Measurements from ENCODE around the gene FCN1.

The FCN1 gene

DNA sequence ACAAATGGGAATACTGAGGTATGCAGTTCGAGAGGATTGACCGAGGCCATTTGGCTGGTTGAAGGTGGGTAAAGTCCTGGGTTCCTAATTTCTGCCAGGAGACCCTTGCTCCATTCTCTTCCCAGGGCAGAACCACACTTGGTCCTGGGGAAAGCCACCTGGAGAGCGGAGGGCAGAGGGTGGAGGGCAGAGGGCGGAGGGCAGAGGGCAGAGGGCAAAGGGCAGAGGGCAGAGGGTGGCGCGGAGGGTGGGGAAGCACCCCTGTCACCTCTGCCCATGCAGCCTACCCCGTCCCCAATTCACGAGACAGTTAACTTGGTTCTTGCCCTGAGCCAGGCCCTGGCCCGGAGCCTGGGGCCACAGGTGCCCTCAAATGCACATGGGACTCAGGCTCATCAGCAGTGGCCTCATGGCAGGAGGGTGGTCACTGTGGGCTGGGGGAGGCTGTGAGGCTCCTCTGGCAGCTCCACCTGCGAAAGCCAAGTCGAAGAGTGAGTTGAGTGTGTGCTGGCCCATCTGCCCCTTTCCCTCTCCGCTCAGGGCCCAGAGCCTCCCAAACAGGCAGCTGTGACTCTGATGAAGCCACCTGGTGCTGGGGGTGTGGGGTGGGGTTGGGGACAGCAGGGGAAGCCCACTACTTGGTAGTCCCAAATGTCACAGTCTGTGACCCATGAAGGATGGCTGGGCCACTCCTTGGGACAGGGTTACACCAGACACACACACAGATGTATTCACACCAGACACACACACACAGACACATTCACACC is 28.0 kb upstream of the FCN1 start:
- Mint-ChIP-seq H3K4me3 (no peak overlapping the region), H3K27me3 (ENCODE audit: low read depth) (no peaks in the 10 kb centered on the region), H3K9me3 (no peaks in the 10 kb centered on the region), H3K27ac (no peak overlapping the region), H3K4me1 (ENCODE audit: low read depth) (no peaks in the 10 kb centered on the region), H3K36me3 (ENCODE audit: low read depth) (no peaks in the 10 kb centered on the region)

DNA sequence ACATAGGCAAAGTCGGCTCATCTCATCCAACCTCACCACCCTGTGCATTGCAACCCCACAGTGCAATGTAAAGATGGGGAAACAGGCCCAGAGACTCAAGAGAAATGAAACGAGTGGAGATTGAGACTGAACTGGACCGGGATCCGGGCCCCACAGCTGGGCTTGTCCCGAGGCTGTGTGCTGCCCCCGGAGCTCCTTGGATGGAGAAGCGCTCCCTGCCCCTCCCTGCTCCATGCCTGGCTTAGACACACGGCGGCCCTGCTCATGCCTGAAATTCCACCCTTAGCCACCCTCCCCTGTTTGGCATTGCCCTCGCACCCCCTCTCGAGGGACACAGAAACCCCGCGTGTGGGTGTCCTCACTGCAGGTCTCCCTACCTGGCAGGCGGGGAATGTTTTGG is 27.2 kb upstream of the FCN1 start:
- H3K27ac Mint-ChIP-seq: no peak overlapping the region
- no peak overlapping the region for H3K4me3 Mint-ChIP-seq
- no peaks in the 10 kb centered on the region for H3K27me3 Mint-ChIP-seq (ENCODE audit: low read depth)

DNA sequence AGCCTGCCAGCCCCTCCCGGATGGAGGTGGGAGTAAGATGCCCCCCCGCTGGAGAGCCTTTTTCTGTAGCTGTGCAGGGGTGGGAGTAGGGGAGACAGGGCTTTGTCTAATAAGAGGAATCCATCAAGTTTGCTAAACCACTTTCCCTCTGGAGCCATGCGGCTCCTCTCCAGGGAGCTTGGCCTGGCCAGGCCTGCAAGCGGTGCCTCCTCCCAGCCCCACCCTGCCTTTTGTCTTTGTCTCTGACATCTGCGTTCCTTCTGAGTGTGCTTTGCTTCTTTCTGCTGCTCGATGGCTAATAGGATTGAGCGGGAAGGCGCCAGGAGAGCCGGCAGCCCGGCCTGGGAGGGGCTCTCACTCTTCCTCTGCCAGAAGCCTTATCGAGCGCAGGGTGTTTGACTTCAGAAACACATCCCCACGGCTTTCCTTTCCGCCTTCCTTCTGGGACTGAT is 26.7 kb upstream of the FCN1 start:
- Mint-ChIP-seq H3K9me3 (no peaks in the 10 kb centered on the region), H3K27me3 (ENCODE audit: low read depth) (no peaks in the 10 kb centered on the region), H3K27ac (no peak overlapping the region)

More for the DNA sequence above, 27.2 kb upstream of the FCN1 start:
- Mint-ChIP-seq H3K4me1 (ENCODE audit: low read depth) (no peaks in the 10 kb centered on the region), H3K36me3 (ENCODE audit: low read depth) (no peaks in the 10 kb centered on the region), H3K9me3 (no peaks in the 10 kb centered on the region)

DNA sequence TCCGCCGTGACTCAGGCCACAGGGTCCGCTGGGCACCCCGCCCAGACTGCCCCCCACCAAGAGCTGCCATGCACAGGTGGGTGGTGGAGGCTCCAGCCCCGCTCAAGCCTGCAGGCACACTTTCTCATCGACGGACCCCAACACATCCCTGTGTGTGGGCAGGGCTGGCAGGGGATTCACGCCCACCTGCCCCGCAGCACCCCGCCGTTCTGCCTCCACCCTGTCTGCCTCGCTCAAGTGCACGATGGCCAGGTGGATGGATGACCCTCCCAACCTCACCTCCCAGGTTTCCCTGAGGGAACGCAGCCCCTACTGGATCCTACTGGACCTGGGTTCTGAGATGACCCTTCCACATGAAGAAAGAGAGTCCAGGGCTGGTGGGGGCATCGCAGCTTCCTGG is 26.1 kb upstream of the FCN1 start:
- Mint-ChIP-seq H3K9me3 (no peaks in the 10 kb centered on the region), H3K27ac (no peak overlapping the region), H3K36me3 (ENCODE audit: low read depth) (no peaks in the 10 kb centered on the region), H3K27me3 (ENCODE audit: low read depth) (no peaks in the 10 kb centered on the region), H3K4me3 (no peak overlapping the region), H3K4me1 (ENCODE audit: low read depth) (no peaks in the 10 kb centered on the region)

More for the DNA sequence above, 26.7 kb upstream of the FCN1 start:
- H3K36me3 Mint-ChIP-seq (ENCODE audit: low read depth): no peaks in the 10 kb centered on the region
- no peaks in the 10 kb centered on the region for H3K4me1 Mint-ChIP-seq (ENCODE audit: low read depth)
- H3K4me3 Mint-ChIP-seq: no peak overlapping the region

DNA sequence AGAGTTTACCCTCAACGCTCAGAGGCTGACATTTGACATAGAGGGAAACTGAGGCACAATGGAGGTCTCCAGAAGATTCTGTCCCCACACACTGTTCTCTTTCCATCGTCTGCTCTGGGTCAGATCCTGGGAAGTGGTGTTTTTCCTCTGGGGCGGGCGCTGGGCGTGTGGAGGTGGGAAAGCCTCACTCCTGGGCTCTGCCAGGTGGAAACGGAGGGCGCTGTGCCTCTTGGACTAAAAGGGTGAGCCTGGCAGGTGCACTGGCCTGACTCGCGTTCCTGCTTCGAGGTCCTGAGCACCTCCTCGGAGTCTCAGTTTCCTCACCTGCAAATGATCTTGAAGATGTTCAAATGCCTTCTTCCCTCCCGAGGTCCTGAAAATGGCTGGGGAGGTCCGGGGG is 25.7 kb upstream of the FCN1 start:
- Mint-ChIP-seq H3K4me3 (no peak overlapping the region), H3K4me1 (ENCODE audit: low read depth) (no peaks in the 10 kb centered on the region), H3K36me3 (ENCODE audit: low read depth) (no peaks in the 10 kb centered on the region), H3K9me3 (no peaks in the 10 kb centered on the region), H3K27me3 (ENCODE audit: low read depth) (no peaks in the 10 kb centered on the region), H3K27ac (no peak overlapping the region)

- H3K9me3 Mint-ChIP-seq: no peaks in the 10 kb centered on the region
- no peaks in the 10 kb centered on the region for H3K36me3 Mint-ChIP-seq (ENCODE audit: low read depth)
- no peak overlapping the region for H3K4me3 Mint-ChIP-seq
- no peaks in the 10 kb centered on the region for H3K27me3 Mint-ChIP-seq (ENCODE audit: low read depth)
- no peak overlapping the region for H3K27ac Mint-ChIP-seq
- H3K4me1 Mint-ChIP-seq (ENCODE audit: low read depth): no peaks in the 10 kb centered on the region
These were observed 25.1 kb upstream of the FCN1 start for GRCh38 chr9:134942788-134943184.

DNA sequence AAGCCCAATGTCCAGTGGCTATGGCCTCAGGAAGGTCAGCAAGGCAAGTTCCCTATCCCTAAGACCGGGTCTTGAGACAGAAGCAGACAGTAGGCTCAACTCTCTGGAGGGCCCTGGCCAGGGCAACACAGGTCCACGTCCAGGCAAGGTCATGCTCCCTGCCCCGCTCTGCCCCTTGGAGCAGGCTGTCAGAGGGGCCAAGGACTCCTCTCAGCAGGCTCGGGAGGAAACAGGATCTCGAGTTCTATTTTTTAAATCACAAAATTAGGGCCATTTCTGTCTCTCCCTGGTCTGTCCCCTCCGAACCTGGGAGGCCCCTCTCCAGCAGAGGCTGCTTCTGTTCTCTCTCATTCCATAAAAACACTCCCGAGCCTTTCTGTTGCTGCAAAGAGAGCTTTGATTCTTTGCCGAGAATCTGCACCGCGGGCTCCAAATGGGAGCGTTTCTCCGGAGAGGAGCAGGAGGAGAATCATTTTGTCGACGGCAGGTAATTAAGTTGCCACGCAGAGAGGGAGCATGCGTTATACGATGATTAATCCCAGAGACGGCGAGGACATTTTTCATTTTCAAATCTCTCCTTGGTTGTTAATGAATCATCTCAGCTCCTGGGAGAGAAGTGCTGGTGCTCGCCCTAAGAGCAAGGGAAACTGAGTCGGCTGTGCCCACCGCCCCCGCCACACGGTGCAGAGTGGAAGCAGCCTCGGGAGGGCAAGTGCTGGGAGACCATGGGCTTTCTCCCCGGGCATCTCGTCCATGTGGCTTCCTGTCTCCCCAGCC is 24.5 kb upstream of the FCN1 start:
- H3K27ac Mint-ChIP-seq: no peak overlapping the region
- no peaks in the 10 kb centered on the region for H3K27me3 Mint-ChIP-seq (ENCODE audit: low read depth)
- H3K4me1 Mint-ChIP-seq (ENCODE audit: low read depth): no peaks in the 10 kb centered on the region
- H3K36me3 Mint-ChIP-seq (ENCODE audit: low read depth): no peaks in the 10 kb centered on the region
- H3K9me3 Mint-ChIP-seq: no peaks in the 10 kb centered on the region
- H3K4me3 Mint-ChIP-seq: no peak overlapping the region

- Mint-ChIP-seq H3K4me3 (no peak overlapping the region), H3K4me1 (ENCODE audit: low read depth) (no peaks in the 10 kb centered on the region), H3K36me3 (ENCODE audit: low read depth) (no peaks in the 10 kb centered on the region), H3K27ac (no peak overlapping the region), H3K9me3 (no peaks in the 10 kb centered on the region), H3K27me3 (ENCODE audit: low read depth) (no peaks in the 10 kb centered on the region)
These were observed 22.8 kb upstream of the FCN1 start for GRCh38 chr9:134940236-134941208.

- Mint-ChIP-seq H3K27me3 (ENCODE audit: low read depth) (no peaks in the 10 kb centered on the region), H3K27ac (no peak overlapping the region), H3K4me1 (ENCODE audit: low read depth) (no peaks in the 10 kb centered on the region)
These were observed 22.1 kb upstream of the FCN1 start for GRCh38 chr9:134939836-134940235.

DNA sequence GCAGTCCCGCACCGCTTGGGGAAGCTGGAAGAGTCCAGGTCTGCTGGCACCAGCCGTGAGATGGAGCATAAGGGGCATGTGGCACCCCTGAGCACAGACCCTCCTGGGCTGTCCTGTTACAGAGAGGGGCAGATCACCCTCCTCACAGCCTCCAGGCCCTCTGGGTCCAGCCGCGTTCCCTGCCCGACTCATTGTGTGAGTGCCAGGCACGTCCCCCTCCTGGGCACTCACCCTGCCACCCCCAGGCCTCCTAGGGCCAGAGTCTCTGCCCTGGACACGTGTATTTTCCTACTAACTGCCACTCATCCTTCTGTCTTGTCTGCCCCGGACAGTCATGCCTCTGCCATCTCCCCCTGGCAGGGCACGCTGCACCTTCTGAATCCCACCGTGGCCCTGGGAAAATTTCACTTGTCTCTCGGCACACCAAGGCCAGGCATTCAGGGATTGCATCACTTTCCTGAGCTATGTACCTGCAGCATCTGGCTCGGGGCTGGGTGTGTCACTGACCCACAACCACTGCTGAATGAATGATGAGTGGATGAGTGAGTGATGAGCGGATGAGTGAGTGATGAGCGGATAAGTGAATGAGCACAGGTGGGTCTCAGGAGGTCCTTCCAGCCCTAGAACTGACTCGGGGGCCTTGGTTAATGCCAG is 21.5 kb upstream of the FCN1 start:
- Mint-ChIP-seq H3K4me3 (no peak overlapping the region), H3K9me3 (no peaks in the 10 kb centered on the region), H3K36me3 (ENCODE audit: low read depth) (no peaks in the 10 kb centered on the region), H3K4me1 (ENCODE audit: low read depth) (no peaks in the 10 kb centered on the region), H3K27ac (no peak overlapping the region), H3K27me3 (ENCODE audit: low read depth) (no peaks in the 10 kb centered on the region)

More at GRCh38 chr9:134939836-134940235, 22.1 kb upstream of the FCN1 start:
- H3K4me3 Mint-ChIP-seq: no peak overlapping the region
- H3K36me3 Mint-ChIP-seq (ENCODE audit: low read depth): no peaks in the 10 kb centered on the region
- no peaks in the 10 kb centered on the region for H3K9me3 Mint-ChIP-seq

GRCh38 chr9:134938346-134939079 is 20.8 kb upstream of the FCN1 start:
- H3K27me3 Mint-ChIP-seq (ENCODE audit: low read depth): no peaks in the 10 kb centered on the region
- no peak overlapping the region for H3K4me3 Mint-ChIP-seq
- H3K9me3 Mint-ChIP-seq: no peaks in the 10 kb centered on the region
- H3K4me1 Mint-ChIP-seq (ENCODE audit: low read depth): no peaks in the 10 kb centered on the region
- no peaks in the 10 kb centered on the region for H3K36me3 Mint-ChIP-seq (ENCODE audit: low read depth)
- H3K27ac Mint-ChIP-seq: no peak overlapping the region

- Mint-ChIP-seq H3K27me3 (ENCODE audit: low read depth) (no peaks in the 10 kb centered on the region), H3K4me3 (no peak overlapping the region), H3K27ac (no peak overlapping the region), H3K36me3 (ENCODE audit: low read depth) (no peaks in the 10 kb centered on the region), H3K4me1 (ENCODE audit: low read depth) (no peaks in the 10 kb centered on the region), H3K9me3 (no peaks in the 10 kb centered on the region)
These were observed 20.0 kb upstream of the FCN1 start for GRCh38 chr9:134937566-134938345.

DNA sequence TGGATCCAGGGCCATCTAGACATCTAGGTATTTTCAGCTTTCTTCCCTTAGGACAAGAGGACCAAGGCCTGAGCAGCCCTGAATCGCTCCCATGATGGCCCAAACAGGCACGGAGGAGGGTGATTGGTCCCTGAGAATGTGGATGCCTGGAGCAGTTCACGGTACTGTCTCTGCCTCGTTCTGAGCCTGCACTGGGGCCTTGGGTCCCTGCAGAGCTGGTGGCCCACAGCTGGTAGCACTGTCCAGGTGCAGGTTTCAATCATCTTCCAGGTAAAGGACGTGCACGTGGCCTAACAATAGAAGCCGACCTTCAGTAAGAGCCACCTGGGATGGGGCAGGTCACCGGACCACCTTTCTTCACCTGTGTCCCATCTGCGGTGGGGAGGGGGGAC is 19.4 kb upstream of the FCN1 start:
- H3K4me3 Mint-ChIP-seq: no peak overlapping the region

More for the DNA sequence above, 19.4 kb upstream of the FCN1 start:
- no peaks in the 10 kb centered on the region for H3K4me1 Mint-ChIP-seq (ENCODE audit: low read depth)
- no peaks in the 10 kb centered on the region for H3K27me3 Mint-ChIP-seq (ENCODE audit: low read depth)
- H3K36me3 Mint-ChIP-seq (ENCODE audit: low read depth): no peaks in the 10 kb centered on the region
- no peak overlapping the region for H3K27ac Mint-ChIP-seq
- no peaks in the 10 kb centered on the region for H3K9me3 Mint-ChIP-seq
